Left hindlimb (tissue), 1 donor: ENCODE data around the gene VSX2.
"Not testable (repeated sequence)": the region's sequence is repeated elsewhere in the genome, so short reads cannot be mapped to it uniquely, and the experiment has no call there.

Source experiments
- DNase-seq: peaks from one replicate; pipeline ENCODE4 v3.0.0-alpha.2; 2018

VSX2 gene

DNA sequence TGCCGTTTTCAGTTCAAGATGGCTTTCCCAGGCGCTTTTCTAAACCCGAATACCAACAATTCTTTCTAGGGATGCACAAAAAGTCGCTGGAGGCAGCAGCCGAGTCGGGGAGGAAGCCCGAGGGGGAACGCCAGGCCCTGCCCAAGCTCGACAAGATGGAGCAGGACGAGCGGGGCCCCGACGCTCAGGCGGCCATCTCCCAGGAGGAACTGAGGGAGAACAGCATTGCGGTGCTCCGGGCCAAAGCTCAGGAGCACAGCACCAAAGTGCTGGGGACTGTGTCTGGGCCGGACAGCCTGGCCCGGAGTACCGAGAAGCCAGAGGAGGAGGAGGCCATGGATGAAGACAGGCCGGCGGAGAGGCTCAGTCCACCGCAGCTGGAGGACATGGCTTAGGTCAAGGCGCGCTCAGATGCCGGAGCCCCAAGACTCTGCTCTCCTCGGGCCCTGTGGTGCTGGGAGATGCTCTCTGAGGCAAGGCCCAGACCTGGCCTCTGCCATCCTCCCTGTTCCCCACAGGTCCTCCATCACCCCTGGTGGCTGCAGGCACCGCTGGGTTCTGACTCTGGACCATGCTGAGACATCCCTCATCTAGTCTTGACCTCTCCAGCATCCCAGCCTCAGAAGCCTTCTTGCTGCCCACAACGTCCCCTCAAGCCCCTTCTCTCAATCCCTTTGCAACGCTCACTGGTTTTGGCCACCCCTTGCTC, 21.4 kb downstream of the VSX2 start:
- no peak for DNase-seq

DNA sequence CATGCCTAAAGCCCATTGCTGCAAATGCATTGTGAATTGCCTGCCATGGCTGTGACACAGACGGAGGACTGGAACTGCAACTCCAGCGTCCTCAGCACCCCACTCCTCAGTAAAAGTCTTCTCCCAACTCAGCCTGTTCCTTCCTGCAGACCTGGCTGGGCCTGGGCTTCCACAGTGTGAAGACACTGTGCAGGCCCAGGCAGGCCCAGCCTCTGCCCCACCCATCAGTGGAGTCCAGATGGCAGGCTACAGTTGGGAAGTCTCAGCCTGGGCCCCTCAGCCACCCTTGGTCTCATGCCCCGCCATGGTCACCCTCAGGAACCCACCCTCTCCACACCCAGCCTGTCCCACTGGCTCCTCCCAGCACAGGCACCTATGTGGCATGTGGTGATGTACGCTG, 22.0 kb downstream of the VSX2 start:
- no peak for DNase-seq

DNA sequence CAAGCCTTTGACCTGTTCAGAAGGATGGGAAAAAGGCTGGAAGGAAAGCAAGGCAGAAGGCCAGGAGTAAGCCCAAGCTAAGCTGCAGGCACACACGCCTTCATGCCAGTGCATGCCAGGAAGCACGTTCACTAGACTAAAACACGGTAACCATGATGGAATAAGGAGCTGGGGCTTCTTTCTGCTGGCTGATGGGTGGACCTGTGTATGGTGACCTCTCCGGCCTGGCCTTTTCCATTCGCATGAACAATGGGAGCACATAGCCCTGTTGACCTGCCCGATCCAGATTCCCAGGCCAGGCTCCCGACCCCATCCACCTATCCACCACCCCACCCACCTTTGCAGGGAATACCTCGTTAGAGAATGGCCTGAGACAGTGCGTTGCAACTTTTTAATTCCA, 22.8 kb downstream of the VSX2 start:
- DNase-seq: no peak

DNA sequence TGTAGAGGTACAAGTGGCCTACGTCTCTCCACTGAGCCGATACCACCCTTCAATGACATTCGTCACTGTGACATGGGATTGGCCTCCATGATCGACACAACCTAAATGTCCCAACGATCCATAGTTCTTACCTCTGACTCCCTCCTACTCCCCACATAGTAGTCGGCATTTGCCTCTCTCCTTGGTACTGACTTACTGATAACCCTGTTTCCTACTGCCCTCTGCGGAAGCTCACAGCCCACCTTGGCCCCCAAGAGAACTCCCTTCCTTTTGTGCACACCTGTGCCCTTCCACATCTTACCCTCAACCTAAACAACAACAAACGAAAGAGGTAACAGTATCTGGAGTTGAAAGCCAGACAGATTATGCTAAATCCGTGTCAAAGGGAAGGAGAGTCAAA, 23.9 kb downstream of the VSX2 start:
- no peak for DNase-seq

DNA sequence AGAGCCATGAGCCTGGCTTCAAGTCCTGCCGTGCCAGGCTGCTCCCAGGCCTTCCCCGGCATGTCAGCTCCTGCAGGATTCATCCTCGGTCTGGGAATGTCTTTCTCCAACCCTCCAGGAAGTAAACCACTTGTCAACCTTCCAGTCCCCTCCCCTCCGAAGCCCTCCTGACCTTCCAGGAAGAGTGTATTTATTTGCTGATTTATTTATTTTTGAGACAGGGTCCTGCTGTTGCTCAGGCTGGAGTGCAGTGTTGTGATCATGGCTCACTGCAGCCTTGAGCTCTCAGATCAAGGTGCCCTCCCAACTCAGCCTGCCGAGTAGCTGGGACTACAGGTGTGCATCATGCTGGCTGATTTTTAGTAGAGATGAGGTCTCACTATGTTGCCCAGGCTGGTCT, 24.7 kb downstream of the VSX2 start:
- DNase-seq: no peak

DNA sequence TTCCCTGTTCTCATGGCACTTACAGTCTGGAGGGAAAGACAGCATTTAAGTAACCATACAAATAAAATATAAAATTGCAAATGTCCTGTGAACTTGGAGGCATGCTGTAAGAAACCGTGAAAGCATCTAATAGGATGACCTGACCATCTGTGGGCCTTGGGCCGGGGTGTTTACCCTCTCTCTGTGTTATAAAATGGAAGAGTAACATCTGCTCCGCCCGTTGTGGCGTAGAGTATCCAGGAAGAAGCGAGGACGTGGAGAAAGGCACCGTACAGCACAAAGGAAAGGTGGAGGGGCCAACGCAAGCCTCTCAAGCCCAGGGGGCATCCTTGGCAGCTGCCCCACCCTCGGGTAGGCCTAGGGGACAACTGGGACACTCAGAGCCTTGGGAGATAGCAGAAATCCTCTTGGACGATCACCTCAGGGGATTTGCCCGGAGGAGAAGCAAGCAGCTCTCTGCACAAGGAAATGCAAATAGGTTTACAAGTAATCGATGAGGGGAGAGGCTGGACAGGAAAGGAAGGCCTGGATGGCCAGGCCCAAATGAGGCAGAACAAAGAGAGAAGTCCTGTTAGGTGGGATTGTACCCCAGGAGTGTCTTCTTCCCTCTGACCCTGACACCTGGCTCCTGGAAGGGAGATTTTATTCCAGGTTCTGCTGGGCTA, 26.2 kb downstream of the VSX2 start:
- DNase-seq: no peak

DNA sequence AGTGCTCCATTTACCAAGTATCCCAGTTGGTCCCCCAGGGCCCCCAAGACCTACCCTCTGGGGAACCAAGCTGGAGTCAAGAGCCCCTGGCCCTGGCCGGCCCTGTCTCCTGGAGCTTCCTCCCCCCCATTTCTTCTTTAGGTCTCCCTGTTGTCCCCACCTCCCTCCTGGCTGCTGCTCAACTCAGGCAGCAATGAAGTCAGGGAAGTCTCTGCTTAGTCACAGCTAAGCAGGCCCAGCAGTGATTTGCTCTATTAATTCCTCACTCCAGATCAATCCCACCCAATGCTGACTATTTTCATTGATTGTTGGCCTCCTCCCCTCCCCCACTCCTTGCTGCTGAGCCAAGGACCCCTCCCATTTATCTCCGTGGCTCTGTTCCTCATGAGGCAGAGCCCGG, 28.3 kb downstream of the VSX2 start:
- no peak for DNase-seq

DNA sequence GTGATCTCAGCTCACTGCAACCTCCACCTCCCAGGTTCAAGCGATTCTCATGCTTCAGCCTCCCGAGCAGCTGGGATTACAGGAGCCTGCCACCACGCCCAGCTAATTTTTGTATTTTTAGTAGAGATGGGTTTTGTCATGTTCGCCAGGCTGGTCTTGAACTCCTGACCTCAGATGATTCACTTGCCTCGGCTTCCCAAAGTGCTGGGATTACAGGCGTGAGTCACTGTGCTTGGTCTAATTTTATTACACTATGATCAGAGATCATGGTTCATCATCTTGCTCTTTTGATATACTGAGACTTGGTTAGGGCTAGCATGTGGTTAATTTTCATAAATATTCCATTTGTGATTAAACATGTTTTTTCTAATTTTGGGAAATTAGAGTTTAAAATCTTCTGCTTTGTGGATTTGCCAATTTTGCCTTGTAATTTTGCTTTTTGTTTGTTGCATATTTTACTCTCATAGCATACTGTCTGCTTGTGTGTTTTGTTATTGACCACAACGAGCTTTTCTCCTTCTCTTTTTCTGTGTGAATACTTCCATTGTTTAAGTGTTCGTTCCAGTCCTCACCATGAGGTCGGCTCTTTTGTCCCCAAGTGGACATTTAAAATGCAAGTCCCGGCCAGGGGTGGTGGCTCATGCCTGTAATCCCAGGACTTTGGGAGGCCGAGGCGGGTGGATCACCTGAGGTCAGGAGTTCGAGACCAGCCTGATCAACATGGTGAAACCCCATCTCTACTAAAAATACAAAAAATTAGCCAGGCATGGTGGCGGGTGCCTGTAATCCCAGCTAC, 31.3 kb downstream of the VSX2 start:
- not testable (repeated sequence) for DNase-seq

DNA sequence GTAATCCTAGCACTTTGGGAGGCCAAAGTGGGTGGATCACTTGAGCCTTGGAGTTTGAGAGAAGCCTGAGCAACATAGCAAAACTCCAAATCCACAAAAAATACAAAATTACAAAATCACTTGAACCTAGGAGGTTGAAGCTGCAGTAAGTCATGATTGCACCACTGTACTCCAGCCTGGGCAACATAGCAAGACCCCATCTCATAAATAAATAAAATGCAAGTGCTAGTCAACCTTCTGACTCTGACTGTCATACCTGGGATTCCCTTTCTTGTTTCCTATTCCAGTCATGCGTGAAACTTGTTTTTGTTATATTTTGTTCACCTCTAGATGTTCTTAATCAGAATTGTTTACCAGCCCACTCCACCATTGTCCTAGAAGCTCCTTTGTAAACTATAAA, 32.1 kb downstream of the VSX2 start:
- DNase-seq: no peak

DNA sequence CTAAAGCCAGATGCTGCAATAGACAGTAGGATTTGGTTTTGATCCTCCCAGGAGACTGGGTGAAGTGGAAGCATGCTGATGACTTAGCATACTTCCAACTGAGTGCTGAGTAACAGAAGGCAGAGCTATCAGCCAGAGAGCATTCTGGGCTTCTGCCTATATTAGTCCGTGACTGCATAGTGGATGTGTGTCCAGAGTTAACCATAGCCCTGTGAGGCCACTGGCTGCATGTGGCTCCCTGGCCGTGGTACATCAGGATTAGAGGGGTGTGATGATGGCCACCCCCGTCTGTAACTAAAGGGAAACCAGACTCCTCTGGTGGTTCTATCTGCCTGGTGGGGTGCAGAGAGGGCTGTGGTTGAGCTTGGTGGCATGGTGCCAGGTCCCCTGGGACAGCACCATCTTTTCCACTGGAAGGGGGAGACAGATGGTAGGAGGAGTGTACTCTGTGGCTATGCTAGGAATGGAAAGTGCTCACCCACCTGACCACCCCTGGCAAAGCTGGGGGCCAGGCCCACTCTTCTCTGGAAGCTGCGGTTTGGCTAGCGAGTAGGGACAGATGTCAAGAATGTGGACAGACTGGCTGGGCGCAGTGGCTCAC, 36.1 kb downstream of the VSX2 start:
- DNase-seq: no peak

DNA sequence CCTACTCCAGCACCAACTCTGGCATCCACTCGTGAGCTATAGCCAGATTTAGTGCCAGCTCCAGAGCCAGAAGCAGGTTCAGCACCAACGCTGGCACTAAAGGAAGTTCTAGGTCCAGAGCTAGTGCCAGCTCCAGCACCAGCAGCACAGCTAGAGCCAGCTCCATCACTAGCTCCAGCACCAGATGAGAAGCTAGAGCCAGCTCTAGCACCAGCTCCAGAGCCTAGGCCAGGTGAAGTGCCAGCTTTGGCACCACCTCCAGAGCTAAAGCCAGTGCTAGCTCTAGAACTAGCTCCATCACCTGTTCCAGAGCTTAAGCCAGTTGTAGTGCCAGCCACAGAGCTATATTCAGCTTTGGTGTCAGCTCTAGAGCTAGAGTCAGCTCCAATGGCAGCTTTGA, 38.8 kb downstream of the VSX2 start:
- DNase-seq: no peak

DNA sequence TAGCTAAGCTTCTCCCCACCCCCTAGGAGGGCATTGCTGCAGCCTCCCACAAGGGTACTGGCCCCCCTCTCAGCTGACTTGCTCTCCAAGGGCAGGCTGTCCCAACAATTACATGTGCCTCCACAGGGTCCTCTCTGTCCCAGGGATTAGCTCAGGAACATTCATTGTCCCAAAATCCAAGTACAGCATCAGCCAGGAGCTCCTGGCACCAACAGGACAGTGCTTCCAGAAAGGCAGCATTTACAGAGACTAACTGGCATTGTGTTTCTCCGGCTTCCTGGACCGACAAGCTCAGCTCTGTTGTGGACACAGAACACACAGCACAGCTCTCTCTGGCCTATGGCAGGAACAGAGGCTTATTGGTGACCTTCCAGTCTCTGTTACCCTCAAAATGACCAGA, 41.8 kb downstream of the VSX2 start:
- no peak for DNase-seq

DNA sequence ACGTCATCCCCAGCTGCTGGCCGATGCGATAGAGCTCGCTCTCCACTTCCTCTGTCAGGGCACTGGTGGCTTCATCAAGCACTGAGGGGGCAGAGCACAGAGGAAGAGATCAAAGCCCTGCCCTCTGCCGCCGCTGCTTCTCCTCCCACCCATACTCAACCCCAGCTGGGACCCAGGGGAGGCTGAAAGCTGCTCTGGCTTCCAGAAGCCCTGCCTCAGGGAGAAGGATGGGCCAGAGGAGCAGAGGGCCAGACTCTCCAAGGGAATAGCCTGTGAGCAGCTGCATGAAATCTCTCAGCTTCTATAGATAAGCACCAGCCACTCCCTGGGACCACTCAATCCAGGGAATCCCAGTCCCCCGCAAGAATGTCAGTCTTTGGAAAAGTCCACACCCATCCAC, 47.5 kb downstream of the VSX2 start:
- DNase-seq: no peak

DNA sequence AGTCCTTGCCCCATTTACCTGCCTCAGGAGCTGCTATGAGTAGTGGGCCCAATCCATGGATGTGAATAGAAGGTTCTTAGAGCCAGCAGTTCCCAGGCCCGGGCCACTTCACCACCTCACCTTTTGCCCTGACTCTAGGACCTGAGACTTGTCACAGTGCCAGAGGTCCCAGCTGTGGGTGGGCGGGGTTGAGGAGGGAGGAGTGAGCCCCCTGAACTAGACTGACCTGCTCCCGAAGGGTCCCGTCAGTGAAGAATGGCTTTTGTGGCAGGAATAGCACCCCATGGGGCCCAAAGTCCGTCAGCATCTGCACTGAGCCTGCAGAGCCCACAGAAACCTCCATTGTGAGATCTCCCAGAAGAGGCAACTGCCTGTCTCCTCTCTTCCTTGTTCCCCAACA, 50.6 kb downstream of the VSX2 start:
- DNase-seq: no peak

DNA sequence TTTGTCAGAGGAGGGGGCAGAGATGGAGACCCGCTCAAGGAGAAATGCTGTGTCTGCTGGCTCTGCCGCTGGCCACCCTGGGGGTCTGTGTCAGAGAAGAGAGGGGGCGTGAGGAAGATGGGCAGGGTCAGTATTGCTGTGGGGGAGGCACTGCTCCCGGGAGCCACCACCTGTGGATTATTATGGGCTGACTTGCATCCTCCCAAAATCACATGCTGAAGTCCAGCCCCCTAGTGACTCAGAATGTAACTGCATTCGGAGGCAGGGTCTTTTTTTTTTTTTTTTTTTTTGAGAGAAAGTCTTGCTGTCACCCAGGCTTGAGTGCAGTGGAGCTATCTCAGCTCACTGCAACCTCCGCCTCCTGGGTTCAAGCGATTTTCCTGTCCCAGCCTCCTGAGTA, 51.2 kb downstream of the VSX2 start:
- no peak for DNase-seq

DNA sequence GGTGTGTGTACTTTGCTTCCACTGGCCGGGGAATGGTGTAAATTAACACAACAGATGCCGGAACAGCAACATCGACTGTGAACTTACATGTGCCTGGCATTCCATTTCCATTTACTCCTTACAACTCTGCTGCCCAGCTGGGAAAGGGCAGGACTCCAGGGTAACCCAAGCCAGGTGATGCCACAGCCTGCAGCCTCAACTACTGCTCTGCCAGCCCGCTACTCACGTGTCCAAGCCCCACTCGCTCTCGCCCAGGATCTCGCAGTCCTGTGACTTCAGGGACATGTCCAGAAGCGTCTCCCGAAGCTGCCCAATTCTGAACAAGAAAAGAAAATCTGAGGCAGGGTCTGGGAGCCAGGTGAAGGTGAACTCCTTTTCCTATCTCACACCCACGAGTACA, 52.8 kb downstream of the VSX2 start:
- no peak for DNase-seq

DNA sequence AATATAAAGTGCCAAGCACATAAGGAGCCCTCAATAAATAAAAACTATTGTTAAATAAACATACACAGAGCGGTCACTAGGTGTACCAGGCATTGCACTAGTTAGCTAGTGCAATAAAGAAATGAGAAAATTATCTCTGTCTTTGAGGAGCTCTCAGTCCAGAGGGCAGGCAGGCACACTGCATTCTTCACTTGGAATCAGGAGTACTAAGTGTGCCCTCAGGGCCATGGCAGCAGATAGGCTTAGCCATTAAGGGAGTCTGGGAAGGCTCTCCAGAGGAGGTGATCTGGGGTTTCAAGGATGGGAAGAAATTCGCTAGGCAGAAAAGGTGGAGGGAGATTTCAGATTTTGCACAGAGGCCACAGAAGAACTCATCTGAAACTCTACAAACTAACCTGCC, 54.4 kb downstream of the VSX2 start:
- no peak for DNase-seq

DNA sequence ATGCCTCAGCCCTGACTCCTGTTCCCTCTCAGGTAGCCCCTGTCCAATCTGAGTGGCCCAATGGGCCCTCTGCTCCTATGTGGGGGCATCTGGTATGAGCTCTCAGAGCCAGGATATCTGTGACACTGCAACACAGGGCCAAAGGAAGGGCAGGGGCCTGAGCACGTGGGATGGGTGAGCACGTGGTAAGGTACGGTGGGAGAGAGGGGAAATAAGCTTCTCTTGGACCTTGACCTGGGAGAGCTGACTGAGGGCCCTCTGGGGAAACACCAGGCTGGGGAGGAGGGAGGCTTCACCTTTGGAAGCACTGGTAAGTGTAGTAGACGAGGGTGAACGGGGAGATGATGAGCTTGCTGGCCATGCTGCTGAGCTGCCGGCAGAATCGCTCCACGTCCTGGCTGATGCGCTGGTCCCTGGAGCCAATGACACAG, 56.8 kb downstream of the VSX2 start:
- no peak for DNase-seq

DNA sequence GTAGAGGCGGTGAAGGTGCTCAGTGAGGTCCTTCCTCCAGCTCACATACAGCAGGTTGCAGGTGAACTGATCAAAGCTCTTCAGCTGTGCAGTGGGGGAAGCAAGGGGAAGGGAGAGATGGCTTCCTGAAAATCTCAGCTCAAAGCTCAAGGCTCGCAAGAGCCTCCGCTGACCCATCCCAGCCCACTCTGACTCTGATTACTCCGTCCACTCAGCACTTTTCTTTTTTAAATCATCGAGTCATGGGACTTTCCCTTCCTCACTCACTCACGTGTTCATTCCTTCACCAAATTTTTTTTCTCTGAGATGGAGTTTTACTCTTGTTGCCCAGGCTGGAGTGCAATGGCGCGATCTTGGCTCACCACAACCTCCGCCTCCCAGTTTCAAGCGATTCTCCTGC, 58.7 kb downstream of the VSX2 start:
- DNase-seq: no peak

DNA sequence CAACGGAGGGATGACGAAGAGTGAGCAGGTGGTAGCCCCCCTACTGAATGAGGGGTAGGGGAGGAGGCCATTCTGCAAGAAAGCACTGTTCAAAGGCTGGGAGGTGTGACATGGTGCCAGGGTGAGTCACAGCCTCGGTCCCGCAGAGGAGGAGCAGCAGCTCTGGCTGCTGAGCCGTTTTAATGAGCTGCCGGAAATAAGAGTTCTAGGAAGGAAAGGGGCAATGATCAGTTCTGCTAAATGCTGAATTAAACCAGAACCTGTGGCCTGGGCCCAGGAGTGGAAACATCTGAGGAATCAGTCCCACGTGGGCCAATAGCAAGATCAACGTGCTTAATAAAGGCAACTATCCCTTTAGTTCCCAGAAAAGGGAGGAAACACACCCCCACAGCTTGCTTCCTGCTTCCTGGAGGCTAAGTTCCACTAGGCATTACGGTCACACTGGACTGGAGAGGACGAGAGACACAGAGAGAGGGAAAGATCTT, 59.9 kb downstream of the VSX2 start:
- no peak for DNase-seq

DNA sequence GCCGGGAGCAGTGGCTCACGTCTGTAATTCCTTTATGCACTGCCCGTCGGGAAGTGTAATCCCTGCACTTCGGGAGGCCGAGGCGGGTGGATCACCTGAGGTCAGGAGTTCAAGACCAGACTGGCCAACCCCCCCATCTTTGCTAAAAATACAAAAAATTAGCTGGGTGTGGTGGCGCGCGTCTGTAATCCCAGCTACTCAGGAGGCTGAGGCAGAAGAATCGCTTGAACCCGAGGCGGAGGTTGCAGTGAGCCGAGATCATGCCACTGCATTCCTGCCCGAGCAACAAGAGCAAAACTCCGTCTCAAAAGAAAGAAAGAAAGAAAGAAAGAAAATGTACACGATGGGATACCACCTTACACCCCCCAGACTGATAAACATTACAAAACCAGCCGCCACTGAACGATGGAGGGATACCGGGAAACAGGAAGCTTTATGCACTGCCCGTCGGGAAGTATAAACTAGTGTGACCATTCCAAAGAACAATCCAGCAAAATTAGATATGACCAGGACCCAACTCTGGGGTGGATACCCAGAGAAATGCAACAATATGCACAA, 62.4 kb downstream of the VSX2 start:
- no peak for DNase-seq

DNA sequence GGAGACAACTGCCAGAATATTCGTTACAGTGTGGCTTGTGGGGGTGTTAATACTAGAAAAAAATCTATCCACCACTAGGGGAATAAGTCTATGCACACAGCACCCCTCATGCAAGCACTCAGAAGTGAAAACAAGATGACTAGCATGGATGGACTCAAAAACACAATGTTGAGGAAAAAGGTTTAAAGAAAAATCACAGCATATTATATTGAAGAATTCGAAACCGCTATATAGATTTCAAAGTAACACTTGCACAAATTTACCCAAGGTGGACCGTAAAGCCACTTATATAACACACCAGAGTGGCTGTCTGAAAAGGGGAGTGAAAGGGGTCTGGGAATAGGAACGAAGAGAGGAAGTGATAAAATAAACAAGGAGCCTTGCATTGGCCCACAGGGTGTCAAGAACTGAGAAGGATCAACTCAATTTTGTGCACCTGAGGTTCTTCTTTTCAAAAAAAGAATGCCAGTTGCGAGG, 62.9 kb downstream of the VSX2 start:
- DNase-seq: no peak
